ENCODE data around the gene PLIN1.
A peak's percentile ranks its signal among the peaks of the same experiment; 100 is the strongest.

PLIN1 gene

GRCh38 chr15:89670971-89671560, 8.1 kb downstream of the PLIN1 start:
- no peak for DNase-seq

- no peak for DNase-seq
Observed at GRCh38 chr15:89669941-89670340, 9.2 kb downstream of the PLIN1 start.

- no peak for DNase-seq
Observed at GRCh38 chr15:89669309-89669865, 9.8 kb downstream of the PLIN1 start.

GRCh38 chr15:89668171-89668570, 11.0 kb downstream of the PLIN1 start:
- no peak for DNase-seq

GRCh38 chr15:89667706-89667960, 11.5 kb downstream of the PLIN1 start:
- no peak for DNase-seq

- DNase-seq, result no peak
Observed at GRCh38 chr15:89666858-89667705, 12.1 kb downstream of the PLIN1 start.

GRCh38 chr15:89666184-89666857, 12.8 kb downstream of the PLIN1 start:
- DNase-seq, result no peak

GRCh38 chr15:89665449-89666181, 13.6 kb downstream of the PLIN1 start:
- DNase-seq, result no peak

GRCh38 chr15:89664441-89665350, 14.5 kb downstream of the PLIN1 start:
- DNase-seq, result no peak

- no peak for DNase-seq
Observed at GRCh38 chr15:89662893-89663626, 16.1 kb downstream of the PLIN1 start.

GRCh38 chr15:89660556-89660955, 18.6 kb downstream of the PLIN1 start:
- no peak for DNase-seq

GRCh38 chr15:89659295-89659694, 19.9 kb downstream of the PLIN1 start:
- no peak for DNase-seq

- DNase-seq, result no peak
Observed at GRCh38 chr15:89657686-89658200, 21.4 kb downstream of the PLIN1 start.

- DNase-seq, result no peak
Observed at GRCh38 chr15:89656116-89656815, 22.9 kb downstream of the PLIN1 start.

- DNase-seq, result peak; percentile 14
Observed at GRCh38 chr15:89654847-89655805, 24.0 kb downstream of the PLIN1 start, which contains the start of gene KIF7. KIF7 (minus strand) TSS chr15:89655467; CDS start chr15:89652930, 2,537 bp downstream.

GRCh38 chr15:89654301-89654761, 24.8 kb downstream of the PLIN1 start:
- DNase-seq, result no peak

- no peak for DNase-seq
Observed at GRCh38 chr15:89653578-89653977, 25.6 kb downstream of the PLIN1 start.

GRCh38 chr15:89652666-89653065, 26.5 kb downstream of the PLIN1 start:
- DNase-seq, result no peak

- no peak for DNase-seq
Observed at GRCh38 chr15:89652131-89652530, 27.0 kb downstream of the PLIN1 start.
